HEK293 (cell line): Measurements from ENCODE around the gene HSFX4.
"Not testable (repeated sequence)": the region's sequence is repeated elsewhere in the genome, so short reads cannot be mapped to it uniquely, and the experiment has no call there.

Experiments used
- CTCF ChIA-PET: fragments of 350-600 bp; formaldehyde crosslinking; extraction: SDS; loops from one replicate; lab custom pipeline; 2021; ENCODE audit warnings: antibody characterized with exemption; lab: Yijun Ruan, JAX
- POLR2A ChIA-PET: fragments of 300-600 bp; formaldehyde crosslinking; extraction: SDS; loops from one replicate; lab custom pipeline; 2020; ENCODE audit warnings: antibody characterized with exemption, inconsistent platforms; lab: Yijun Ruan, JAX
- H3K27ac ChIP-seq: fragments of 200-500 bp; sonication (Bioruptor generic); 2 replicates; pipeline ENCODE4 v1.5.1; 2014; ENCODE audit warnings: low read depth, low read length, control low read depth, inconsistent platforms; ENCODE audit errors: extremely low read depth
- H3K36me3 ChIP-seq, 2 experiments: fragments of 200-500 bp in 1 of 2; sonication (Bioruptor generic) in 1 of 2; 1 replicate in 1 of 2; 2 replicates in 1 of 2; pipeline ENCODE4 v1.5.1; 2014 to 2017; ENCODE audit warnings: inconsistent platforms in 2 of 2, low read length in 2 of 2; ENCODE audit not compliant: control insufficient read depth in 2 of 2, insufficient read depth in 1 of 2
- H3K4me1 ChIP-seq: fragments of 200-500 bp; sonication (Bioruptor generic); 2 replicates; pipeline ENCODE4 v1.5.1; 2014; ENCODE audit warnings: mild to moderate bottlenecking, low read length, inconsistent platforms; ENCODE audit not compliant: control insufficient read depth, insufficient read depth
- H3K4me3 ChIP-seq: 2 replicates; pipeline ENCODE4 v1.5.1; 2011; ENCODE audit warnings: low read depth, mild to moderate bottlenecking, control low read depth, low read length, moderate library complexity
- H3K9me3 ChIP-seq: fragments of 200-500 bp; sonication (Bioruptor generic); 2 replicates; pipeline ENCODE4 v1.5.1; 2014; ENCODE audit warnings: low read depth, low read length, inconsistent platforms; ENCODE audit not compliant: control insufficient read depth, insufficient read depth
- BCL11B ChIP-seq: fragments of 450-650 bp; formaldehyde crosslinking; IDR thresholded peaks from 2 replicates; pipeline ENCODE4 v1.5.1; 2016; ENCODE audit warnings: low read depth, missing biosample characterization, missing genetic modification characterization
- EGR2 ChIP-seq: fragments of 450-650 bp; formaldehyde crosslinking; IDR thresholded peaks from 2 replicates; pipeline ENCODE4 v1.5.1; 2016; ENCODE audit warnings: low read depth, missing biosample characterization, missing genetic modification characterization
- KLF10 ChIP-seq: fragments of 450-650 bp; IDR thresholded peaks from 2 replicates; pipeline ENCODE4 v1.5.1; 2018; ENCODE audit warnings: missing biosample characterization, mild to moderate bottlenecking, missing genetic modification characterization
- MEIS1 ChIP-seq: sonication (generic); formaldehyde crosslinking; IDR thresholded peaks from 2 replicates; pipeline ENCODE4 v1.8.1; 2022; ENCODE audit warnings: missing genetic modification reagents, mild to moderate bottlenecking, borderline replicate concordance
- MYNN ChIP-seq: fragments of 450-650 bp; formaldehyde crosslinking; IDR thresholded peaks from 2 replicates; pipeline ENCODE4 v1.5.1; 2016; ENCODE audit warnings: missing biosample characterization, missing genetic modification characterization, borderline replicate concordance
- ZBTB20 ChIP-seq: fragments of 450-650 bp; formaldehyde crosslinking; IDR thresholded peaks from 2 replicates; pipeline ENCODE4 v1.5.1; 2016; ENCODE audit warnings: missing biosample characterization, missing genetic modification characterization
- ZFHX2 ChIP-seq: fragments of 450-650 bp; formaldehyde crosslinking; conservative IDR thresholded peaks from 2 replicates; pipeline ENCODE4 v1.5.1; 2016; ENCODE audit warnings: missing biosample characterization, missing genetic modification characterization
- ZNF10 ChIP-seq: fragments of 450-650 bp; formaldehyde crosslinking; IDR thresholded peaks from 2 replicates; pipeline ENCODE4 v1.5.1; 2017; ENCODE audit warnings: missing biosample characterization, missing genetic modification characterization
- ZNF132 ChIP-seq: fragments of 450-650 bp; formaldehyde crosslinking; IDR thresholded peaks from 2 replicates; pipeline ENCODE4 v1.5.1; 2017; ENCODE audit warnings: missing biosample characterization, missing genetic modification characterization, borderline replicate concordance
- ZNF335 ChIP-seq: fragments of 450-650 bp; formaldehyde crosslinking; conservative IDR thresholded peaks from 2 replicates; pipeline ENCODE4 v1.5.1; 2016; ENCODE audit warnings: missing biosample characterization, missing genetic modification characterization
- ZNF341 ChIP-seq: fragments of 450-650 bp; formaldehyde crosslinking; IDR thresholded peaks from 2 replicates; pipeline ENCODE4; 2016; ENCODE audit warnings: low read depth, missing biosample characterization, missing genetic modification characterization
- ZNF433 ChIP-seq: fragments of 450-650 bp; formaldehyde crosslinking; IDR thresholded peaks from 2 replicates; pipeline ENCODE4 v1.5.1; 2016; ENCODE audit warnings: missing biosample characterization, missing genetic modification characterization, low read depth
- ZNF48 ChIP-seq: fragments of 450-650 bp; formaldehyde crosslinking; IDR thresholded peaks from 2 replicates; pipeline ENCODE4 v1.5.1; 2016; ENCODE audit warnings: missing biosample characterization, missing genetic modification characterization
- ZNF555 ChIP-seq: fragments of 450-650 bp; formaldehyde crosslinking; conservative IDR thresholded peaks from 2 replicates; pipeline ENCODE4 v1.5.1; 2017; ENCODE audit warnings: missing biosample characterization, mild to moderate bottlenecking, missing genetic modification characterization, inconsistent platforms
- ZNF585B ChIP-seq: fragments of 450-650 bp; formaldehyde crosslinking; IDR thresholded peaks from 2 replicates; pipeline ENCODE4 v1.5.1; 2016; ENCODE audit warnings: missing biosample characterization, missing genetic modification characterization
- ZNF639 ChIP-seq: fragments of 450-650 bp; formaldehyde crosslinking; IDR thresholded peaks from 2 replicates; pipeline ENCODE4 v1.5.1; 2016; ENCODE audit warnings: missing biosample characterization, missing genetic modification characterization
- ZNF777 ChIP-seq: fragments of 450-650 bp; formaldehyde crosslinking; IDR thresholded peaks from 2 replicates; pipeline ENCODE4 v1.5.1; 2017; ENCODE audit warnings: missing biosample characterization, missing genetic modification characterization, borderline replicate concordance
- ZNF843 ChIP-seq: fragments of 450-650 bp; formaldehyde crosslinking; IDR thresholded peaks from 2 replicates; pipeline ENCODE4 v1.5.1; 2016; ENCODE audit warnings: missing biosample characterization, missing genetic modification characterization
- ZSCAN16 ChIP-seq: fragments of 450-650 bp; formaldehyde crosslinking; IDR thresholded peaks from 2 replicates; pipeline ENCODE4 v1.5.1; 2016; ENCODE audit warnings: missing biosample characterization, missing genetic modification characterization
- TF ChIP-seq, protein P1 (sequence below): fragments of 450-650 bp; formaldehyde crosslinking; IDR thresholded peaks from 2 replicates; pipeline ENCODE4 v1.5.1; 2016; ENCODE audit warnings: missing biosample characterization, missing genetic modification characterization
- TF ChIP-seq, protein P2 (sequence below): fragments of 450-650 bp; formaldehyde crosslinking; IDR thresholded peaks from 2 replicates; pipeline ENCODE4 v1.5.1; 2016; ENCODE audit warnings: missing biosample characterization, missing genetic modification characterization, low read depth
- TF ChIP-seq, protein P3 (sequence below): fragments of 450-650 bp; formaldehyde crosslinking; optimal IDR thresholded peaks from 2 replicates; pipeline ENCODE3; 2016; ENCODE audit warnings: missing biosample characterization, mild to moderate bottlenecking, missing genetic modification characterization

Gene HSFX4

DNA sequence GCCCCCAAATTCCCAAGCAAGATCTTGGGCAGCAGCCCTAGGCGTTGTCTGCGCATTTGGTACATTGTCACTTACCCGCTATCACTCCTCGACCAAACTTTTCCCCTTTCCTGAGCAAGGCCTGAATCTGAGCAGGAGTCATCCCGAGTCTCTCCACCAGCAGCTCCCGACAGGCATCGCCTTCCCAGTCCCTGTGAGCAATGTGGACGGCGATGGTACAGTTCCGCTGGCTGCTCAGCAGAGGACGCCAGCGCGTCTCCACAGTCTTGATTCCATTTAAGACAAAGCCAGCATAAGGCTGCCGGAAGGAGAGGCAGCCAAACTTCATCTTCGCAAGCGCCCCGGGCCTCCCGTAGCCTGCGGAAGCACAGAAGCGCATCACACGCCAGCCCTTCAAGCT is 4.2 kb downstream of the HSFX4 start:
- H3K4me1 ChIP-seq, CTCF ChIA-PET, H3K4me3 ChIP-seq, POLR2A ChIA-PET, H3K27ac ChIP-seq, H3K9me3 ChIP-seq: not testable (repeated sequence)
- peaks cover 0 to 21% of the 10 kb centered on the region in 2 experiments; a peak in 1 of 3 replicates for H3K36me3 ChIP-seq

DNA sequence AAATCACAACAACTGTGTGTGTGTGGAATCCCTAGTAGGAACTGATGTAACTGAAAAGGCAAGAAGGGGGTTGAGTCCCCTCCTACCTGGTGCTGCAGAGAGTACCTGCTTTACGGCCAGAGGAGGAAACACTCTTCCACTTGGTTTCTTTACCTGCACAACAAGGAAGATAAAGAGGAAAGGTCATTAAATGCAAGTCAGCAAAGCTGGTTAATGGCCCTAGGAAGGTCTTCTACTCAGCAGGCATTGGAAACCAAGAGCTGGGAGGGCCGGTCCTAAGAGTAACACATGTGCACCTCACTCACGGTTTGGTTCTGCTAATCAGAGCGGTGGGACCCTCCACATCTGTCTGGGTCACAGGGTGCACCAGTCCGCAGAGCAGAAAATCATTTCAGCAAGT is 8.0 kb downstream of the HSFX4 start:
- ChIA-PET POLR2A (interaction anchor here (3.8 kb wide), 1 partner anchor 397 kb away, joined by 51 read pairs; the partner anchor contains the start of gene EOLA1), CTCF (interaction anchor here (0.8 kb wide), 1 partner anchor 780 kb away, joined by 3 read pairs; no protein-coding TSS in a partner anchor)
- not testable (repeated sequence) for H3K9me3 ChIP-seq, H3K4me1 ChIP-seq, H3K27ac ChIP-seq
- Histone ChIP-seq H3K36me3 (peaks cover 0 to 16% of the 10 kb centered on the region in 2 experiments; a peak in 1 of 3 replicates), H3K4me3 (peak overlapping the region; percentile 79)

DNA sequence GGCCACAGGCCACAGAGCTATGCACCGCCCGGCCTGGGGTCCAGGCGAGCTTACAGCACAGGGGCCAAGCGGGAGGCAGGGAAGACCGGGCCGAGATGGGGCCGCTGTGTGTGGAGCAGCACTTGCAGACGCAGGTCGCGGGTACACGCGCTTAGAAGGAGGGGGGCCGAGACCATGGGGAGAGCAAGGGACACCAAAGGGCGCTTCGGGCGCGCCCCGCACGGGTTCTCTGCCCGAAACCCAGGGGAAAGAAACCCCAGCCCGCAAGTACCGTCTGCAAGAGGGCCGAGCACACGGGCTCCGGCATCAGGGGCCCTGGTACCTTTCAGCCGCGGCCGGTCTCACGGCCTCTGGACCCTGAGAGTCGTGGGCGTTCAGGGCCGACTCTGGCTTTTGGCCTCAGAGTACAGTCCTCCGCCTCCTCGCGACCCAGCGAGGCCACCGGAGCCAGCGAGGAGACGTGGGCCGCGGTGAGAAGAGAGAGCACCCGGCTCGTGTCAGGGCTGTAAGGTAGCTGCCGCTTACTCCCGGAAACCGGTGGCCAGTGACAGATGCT is 8.6 kb downstream of the HSFX4 start:
- Histone ChIP-seq H3K36me3 (peaks cover 0 to 14% of the 10 kb centered on the region in 2 experiments; a peak in 1 of 3 replicates), H3K4me3 (peak overlapping the region; percentile 79), H3K9me3 (no peaks in the 10 kb centered on the region), H3K4me1 (no peaks in the 10 kb centered on the region), H3K27ac (peak overlapping the region; percentile 65; the same call in 1 of the 2 replicates)
- CTCF ChIA-PET = interaction anchor here (0.5 to 1.2 kb wide), 6 partner anchors 42 to 779 kb away, joined by 3 to 4 read pairs (median 4); no protein-coding TSS in a partner anchor
- POLR2A ChIA-PET = interaction anchor here (0.6 to 3.8 kb wide), 5 partner anchors 11 to 398 kb away, joined by 3 to 51 read pairs (median 3); partner anchors contain the start of gene EOLA1
- TF ChIP-seq, protein P1, sequence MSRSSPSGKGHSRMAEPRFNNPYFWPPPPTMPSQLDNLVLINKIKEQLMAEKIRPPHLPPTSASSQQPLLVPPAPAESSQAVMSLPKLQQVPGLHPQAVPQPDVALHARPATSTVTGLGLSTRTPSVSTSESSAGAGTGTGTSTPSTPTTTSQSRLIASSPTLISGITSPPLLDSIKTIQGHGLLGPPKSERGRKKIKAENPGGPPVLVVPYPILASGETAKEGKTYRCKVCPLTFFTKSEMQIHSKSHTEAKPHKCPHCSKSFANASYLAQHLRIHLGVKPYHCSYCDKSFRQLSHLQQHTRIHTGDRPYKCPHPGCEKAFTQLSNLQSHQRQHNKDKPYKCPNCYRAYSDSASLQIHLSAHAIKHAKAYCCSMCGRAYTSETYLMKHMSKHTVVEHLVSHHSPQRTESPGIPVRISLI (tag by site-specific recombination) = no peak
- TF ChIP-seq ZNF433 (tag by site-specific recombination) = no peak
- TF ChIP-seq, protein P2, sequence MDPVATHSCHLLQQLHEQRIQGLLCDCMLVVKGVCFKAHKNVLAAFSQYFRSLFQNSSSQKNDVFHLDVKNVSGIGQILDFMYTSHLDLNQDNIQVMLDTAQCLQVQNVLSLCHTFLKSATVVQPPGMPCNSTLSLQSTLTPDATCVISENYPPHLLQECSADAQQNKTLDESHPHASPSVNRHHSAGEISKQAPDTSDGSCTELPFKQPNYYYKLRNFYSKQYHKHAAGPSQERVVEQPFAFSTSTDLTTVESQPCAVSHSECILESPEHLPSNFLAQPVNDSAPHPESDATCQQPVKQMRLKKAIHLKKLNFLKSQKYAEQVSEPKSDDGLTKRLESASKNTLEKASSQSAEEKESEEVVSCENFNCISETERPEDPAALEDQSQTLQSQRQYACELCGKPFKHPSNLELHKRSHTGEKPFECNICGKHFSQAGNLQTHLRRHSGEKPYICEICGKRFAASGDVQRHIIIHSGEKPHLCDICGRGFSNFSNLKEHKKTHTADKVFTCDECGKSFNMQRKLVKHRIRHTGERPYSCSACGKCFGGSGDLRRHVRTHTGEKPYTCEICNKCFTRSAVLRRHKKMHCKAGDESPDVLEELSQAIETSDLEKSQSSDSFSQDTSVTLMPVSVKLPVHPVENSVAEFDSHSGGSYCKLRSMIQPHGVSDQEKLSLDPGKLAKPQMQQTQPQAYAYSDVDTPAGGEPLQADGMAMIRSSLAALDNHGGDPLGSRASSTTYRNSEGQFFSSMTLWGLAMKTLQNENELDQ (tag by site-specific recombination) = no peak
- TF ChIP-seq ZNF585B (tag by site-specific recombination) = no peak
- TF ChIP-seq MEIS1 = no peak
- no peak; the same call in 1 of the 2 replicates for TF ChIP-seq KLF10 (tag by site-specific recombination)
- 0 out of 2 replicates have a peak, but pooled peaks have one; percentile 39 for TF ChIP-seq ZBTB20 (tag by site-specific recombination)
- no peak for TF ChIP-seq MYNN (tag by site-specific recombination)
- TF ChIP-seq ZNF10 (tag by site-specific recombination) = no peak
- peak; percentile 66 for TF ChIP-seq ZFHX2 (tag by site-specific recombination)
- TF ChIP-seq ZNF341 (tag by site-specific recombination) = no peak
- TF ChIP-seq EGR2 (tag by site-specific recombination) = peak; percentile 46; the same call in 1 of the 2 replicates
- TF ChIP-seq ZNF555 (tag by site-specific recombination) = no peak
- no peak for TF ChIP-seq BCL11B (tag by site-specific recombination)
- no peak for TF ChIP-seq ZNF639 (tag by site-specific recombination)
- no peak for TF ChIP-seq ZSCAN16 (tag by site-specific recombination)
- TF ChIP-seq, protein P3, sequence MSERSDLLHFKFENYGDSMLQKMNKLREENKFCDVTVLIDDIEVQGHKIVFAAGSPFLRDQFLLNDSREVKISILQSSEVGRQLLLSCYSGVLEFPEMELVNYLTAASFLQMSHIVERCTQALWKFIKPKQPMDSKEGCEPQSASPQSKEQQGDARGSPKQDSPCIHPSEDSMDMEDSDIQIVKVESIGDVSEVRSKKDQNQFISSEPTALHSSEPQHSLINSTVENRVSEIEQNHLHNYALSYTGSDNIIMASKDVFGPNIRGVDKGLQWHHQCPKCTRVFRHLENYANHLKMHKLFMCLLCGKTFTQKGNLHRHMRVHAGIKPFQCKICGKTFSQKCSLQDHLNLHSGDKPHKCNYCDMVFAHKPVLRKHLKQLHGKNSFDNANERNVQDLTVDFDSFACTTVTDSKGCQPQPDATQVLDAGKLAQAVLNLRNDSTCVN (tag by site-specific recombination) = no peak
- TF ChIP-seq ZNF335 (tag by site-specific recombination) = peak; percentile 44; the same call in 1 of the 2 replicates
- no peak for TF ChIP-seq ZNF843
- no peak for TF ChIP-seq ZNF132 (tag by site-specific recombination)
- no peak for TF ChIP-seq ZNF48 (tag by site-specific recombination)
- 0 out of 2 replicates have a peak, but pooled peaks have one; percentile 5 for TF ChIP-seq ZNF777 (tag by site-specific recombination)
